OCI-LY1 (cell line): Measurements from ENCODE around the gene CHRNG.
"Not testable (repeated sequence)": the region's sequence is repeated elsewhere in the genome, so short reads cannot be mapped to it uniquely, and the experiment has no call there.

Experiments used
- H2AFZ ChIP-seq: fragments of 200-600 bp; sonication (generic), shearing (Covaris generic); 2 replicates; pipeline ENCODE4 v1.6.0; 2014; ENCODE audit warnings: antibody characterized with exemption, mild to moderate bottlenecking, low read length
- H3F3A ChIP-seq: fragments of 200-600 bp; sonication (generic), shearing (Covaris generic); 2 replicates; pipeline ENCODE4 v1.6.0; 2014; ENCODE audit warnings: mild to moderate bottlenecking, antibody characterized with exemption, low read length, moderate library complexity; ENCODE audit not compliant: insufficient read depth
- H3K27ac ChIP-seq: fragments of 200-600 bp; sonication (generic); 2 replicates; pipeline ENCODE4 v1.5.1; 2014; ENCODE audit warnings: low read length, mixed run types, mild to moderate bottlenecking, low read depth; ENCODE audit not compliant: poor library complexity, severe bottlenecking
- H3K27me3 ChIP-seq: fragments of 200-600 bp; sonication (generic); 2 replicates; pipeline ENCODE4 v1.6.0; 2014; ENCODE audit warnings: antibody characterized with exemption, mild to moderate bottlenecking, low read length, moderate library complexity; ENCODE audit not compliant: insufficient read depth
- H3K36me3 ChIP-seq: fragments of 200-600 bp; sonication (generic); 2 replicates; pipeline ENCODE4 v1.6.1; 2014; ENCODE audit warnings: mild to moderate bottlenecking, antibody characterized with exemption, low read length, moderate library complexity, mixed read lengths; ENCODE audit not compliant: insufficient read depth
- H3K4me1 ChIP-seq: fragments of 200-600 bp; sonication (generic); 2 replicates; pipeline ENCODE4 v1.5.1; 2014; ENCODE audit warnings: mild to moderate bottlenecking, low read length, moderate library complexity; ENCODE audit not compliant: insufficient read depth, severe bottlenecking
- H3K4me2 ChIP-seq: fragments of 200-600 bp; sonication (generic), shearing (Covaris generic); 2 replicates; pipeline ENCODE4 v1.6.1; 2014; ENCODE audit warnings: low read length
- H3K4me3 ChIP-seq: fragments of 200-600 bp; sonication (generic); 2 replicates; pipeline ENCODE4 v1.5.1; 2014; ENCODE audit warnings: low read length, low read depth, mild to moderate bottlenecking, mixed read lengths; ENCODE audit not compliant: poor library complexity, severe bottlenecking
- H3K79me2 ChIP-seq: fragments of 200-600 bp; shearing (Covaris generic); 2 replicates; pipeline ENCODE4 v1.6.1; 2016; ENCODE audit warnings: mixed run types, low read length, mixed read lengths; ENCODE audit not compliant: insufficient read depth
- H3K9ac ChIP-seq: fragments of 200-600 bp; sonication (generic), shearing (Covaris generic); 2 replicates; pipeline ENCODE4 v1.6.1; 2014; ENCODE audit warnings: mild to moderate bottlenecking, low read length, mixed read lengths
- H3K9me2 ChIP-seq: fragments of 200-600 bp; sonication (generic), shearing (Covaris generic); 2 replicates; pipeline ENCODE4 v1.6.1; 2014; ENCODE audit warnings: low read depth, mild to moderate bottlenecking, low read length, mixed read lengths
- H3K9me3 ChIP-seq: fragments of 200-600 bp; shearing (Covaris generic); 2 replicates; pipeline ENCODE4 v1.6.1; 2014; ENCODE audit warnings: low read length, mixed read lengths
- H4K20me1 ChIP-seq: fragments of 200-600 bp; sonication (generic), shearing (Covaris generic); 2 replicates; pipeline ENCODE4 v1.6.0; 2016; ENCODE audit warnings: mild to moderate bottlenecking, low read length; ENCODE audit not compliant: insufficient read depth
- CTCF ChIP-seq: fragments of 200-600 bp; sonication (generic), shearing (Covaris generic); IDR thresholded peaks from 2 replicates; pipeline ENCODE4 v1.5.1; 2017; ENCODE audit warnings: mild to moderate bottlenecking, antibody characterized with exemption, low read length, moderate library complexity, mixed read lengths
- EZH2 ChIP-seq: fragments of 200-600 bp; sonication (generic), shearing (Covaris generic); IDR thresholded peaks from 2 replicates; pipeline ENCODE4 v1.8.0; 2017; ENCODE audit warnings: borderline replicate concordance, mixed run types, mild to moderate bottlenecking, antibody characterized with exemption, low read length, moderate library complexity, mixed read lengths

Gene CHRNG

GRCh38 chr2:232529806-232530547, 9.5 kb upstream of the CHRNG start:
- H3K79me2 ChIP-seq = no peaks in the 10 kb centered on the region
- H3K27me3 ChIP-seq = peaks cover 11% of the 10 kb centered on the region; the same call in 1 of the 2 replicates
- no peak for TF ChIP-seq CTCF
- TF ChIP-seq EZH2 = no peak
- H4K20me1 ChIP-seq = no peaks in the 10 kb centered on the region
- no peak overlapping the region for H3K4me2 ChIP-seq
- no peaks in the 10 kb centered on the region for H3K36me3 ChIP-seq
- H3K9ac ChIP-seq = no peak overlapping the region
- H3F3A ChIP-seq = no peaks in the 10 kb centered on the region
- no peak overlapping the region for H3K27ac ChIP-seq
- H3K4me3 ChIP-seq = no peak overlapping the region
- peaks cover 8% of the 10 kb centered on the region for H3K4me1 ChIP-seq
- H3K9me3 ChIP-seq = no peaks in the 10 kb centered on the region
- H2AFZ ChIP-seq = no peak overlapping the region
- H3K9me2 ChIP-seq = no peaks in the 10 kb centered on the region

- no peak overlapping the region for H3K27ac ChIP-seq
- H3K27me3 ChIP-seq = peaks cover 11% of the 10 kb centered on the region; the same call in 1 of the 2 replicates
- H3K36me3 ChIP-seq = no peaks in the 10 kb centered on the region
- H4K20me1 ChIP-seq = no peaks in the 10 kb centered on the region
- H3K9me3 ChIP-seq = no peaks in the 10 kb centered on the region
- H3K4me2 ChIP-seq = no peak overlapping the region
- no peak overlapping the region for H2AFZ ChIP-seq
- no peak overlapping the region for H3K9ac ChIP-seq
- peaks cover 8% of the 10 kb centered on the region for H3K4me1 ChIP-seq
- no peaks in the 10 kb centered on the region for H3K9me2 ChIP-seq
- TF ChIP-seq CTCF = no peak
- TF ChIP-seq EZH2 = no peak
- no peaks in the 10 kb centered on the region for H3F3A ChIP-seq
- H3K4me3 ChIP-seq = no peak overlapping the region
- H3K79me2 ChIP-seq = no peaks in the 10 kb centered on the region
Observed at GRCh38 chr2:232530626-232531260, 8.7 kb upstream of the CHRNG start.

- no peak overlapping the region for H3K4me2 ChIP-seq
Observed at GRCh38 chr2:232532419-232532818, 7.1 kb upstream of the CHRNG start.

GRCh38 chr2:232532821-232533220, 6.7 kb upstream of the CHRNG start:
- not testable (repeated sequence) for H2AFZ ChIP-seq, H3F3A ChIP-seq, H3K4me3 ChIP-seq, H3K4me1 ChIP-seq, H3K9me3 ChIP-seq, H4K20me1 ChIP-seq, H3K36me3 ChIP-seq, H3K79me2 ChIP-seq, H3K9ac ChIP-seq, H3K4me2 ChIP-seq, H3K27ac ChIP-seq, H3K9me2 ChIP-seq
- peaks cover 15% of the 10 kb centered on the region; the same call in 1 of the 2 replicates for H3K27me3 ChIP-seq

More at GRCh38 chr2:232532419-232532818, 7.1 kb upstream of the CHRNG start:
- H3K79me2 ChIP-seq = no peaks in the 10 kb centered on the region
- peaks cover 8% of the 10 kb centered on the region for H3K4me1 ChIP-seq
- H3K27me3 ChIP-seq = peaks cover 15% of the 10 kb centered on the region; the same call in 1 of the 2 replicates
- no peak for TF ChIP-seq CTCF
- TF ChIP-seq EZH2 = no peak
- H4K20me1 ChIP-seq = no peaks in the 10 kb centered on the region
- no peak overlapping the region for H2AFZ ChIP-seq
- no peaks in the 10 kb centered on the region for H3K9me3 ChIP-seq
- no peak overlapping the region for H3K9ac ChIP-seq
- H3K4me3 ChIP-seq = no peak overlapping the region
- no peaks in the 10 kb centered on the region for H3F3A ChIP-seq
- no peaks in the 10 kb centered on the region for H3K36me3 ChIP-seq
- no peak overlapping the region for H3K27ac ChIP-seq
- H3K9me2 ChIP-seq = no peaks in the 10 kb centered on the region
